ENCODE data around the gene AOPEP.
"Not testable (repeated sequence)": the region's sequence is repeated elsewhere in the genome, so short reads cannot be mapped to it uniquely, and the experiment has no call there.

AOPEP gene

GRCh38 chr9:94874316-94874715 is 147.8 kb downstream of the AOPEP start:
- DNase-seq, result no peak

GRCh38 chr9:94875300-94876020 is 149.0 kb downstream of the AOPEP start:
- no peak for DNase-seq

GRCh38 chr9:94878804-94879203 is 152.3 kb downstream of the AOPEP start:
- not testable (repeated sequence) for DNase-seq

DNA sequence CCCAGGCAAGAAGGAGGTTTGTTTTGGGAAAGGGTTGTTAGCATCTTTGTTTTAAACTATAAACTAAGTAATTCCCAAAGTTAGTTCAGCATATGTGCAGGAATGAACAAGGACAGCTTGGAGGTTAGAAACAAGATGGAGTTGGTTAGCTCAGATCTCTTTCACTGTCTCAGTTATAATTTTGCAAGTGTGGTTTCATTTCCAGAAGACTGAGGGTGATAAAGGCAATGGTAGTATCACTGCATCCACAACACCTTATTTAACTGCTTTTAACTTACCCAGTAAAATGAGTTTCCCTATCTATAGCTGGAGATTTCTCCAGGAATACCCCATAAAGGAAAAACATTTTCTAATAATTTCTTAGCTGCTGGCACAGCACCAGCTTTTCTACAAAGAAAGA is 152.7 kb downstream of the AOPEP start:
- DNase-seq, result no peak

DNA sequence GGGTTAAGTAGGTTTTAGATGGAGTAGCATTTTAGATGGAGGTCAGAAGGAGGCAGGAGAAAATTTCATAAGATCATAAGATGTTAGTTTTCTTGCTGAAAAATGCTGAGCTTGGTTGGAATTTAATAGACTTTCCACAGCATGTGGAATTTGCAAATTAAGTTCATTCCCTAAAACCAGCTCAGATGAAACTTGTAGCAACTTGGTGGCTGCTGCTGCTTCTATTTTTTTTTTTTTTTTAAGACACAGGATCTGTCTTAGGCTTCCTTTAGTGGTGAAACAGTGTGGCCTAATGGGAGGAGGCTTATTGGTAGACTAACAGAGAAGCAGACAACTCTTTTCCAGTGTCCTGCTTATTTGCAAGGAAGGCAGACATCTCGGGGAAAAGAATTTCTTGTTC is 154.5 kb downstream of the AOPEP start:
- DNase-seq, result no peak

DNA sequence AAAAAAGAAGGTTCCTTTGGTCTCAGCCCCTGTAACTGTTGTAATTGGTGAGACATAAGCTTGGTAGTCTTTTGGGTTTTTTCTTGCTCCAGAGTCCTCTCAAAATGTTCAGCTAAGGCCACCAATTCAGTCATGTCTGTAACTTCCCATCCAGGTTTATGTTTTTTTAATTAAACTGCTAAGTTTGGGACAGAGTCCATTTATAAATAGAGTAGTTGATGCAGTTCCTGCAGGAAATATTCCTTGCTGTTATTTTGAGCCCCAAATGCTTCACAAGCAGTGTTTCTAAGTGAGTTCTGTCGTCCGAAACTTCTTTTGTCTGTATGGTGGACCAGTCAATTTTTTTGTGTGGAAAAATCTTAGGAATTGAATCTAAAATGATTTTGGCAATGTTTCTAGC is 155.0 kb downstream of the AOPEP start:
- DNase-seq, result no peak

- DNase-seq, result no peak
Measured at GRCh38 chr9:94881940-94882339, 155.4 kb downstream of the AOPEP start.

- DNase-seq, result no peak
Measured at GRCh38 chr9:94882966-94883641, 156.6 kb downstream of the AOPEP start.

- DNase-seq, result no peak
Measured at GRCh38 chr9:94885854-94886447, 159.5 kb downstream of the AOPEP start.

DNA sequence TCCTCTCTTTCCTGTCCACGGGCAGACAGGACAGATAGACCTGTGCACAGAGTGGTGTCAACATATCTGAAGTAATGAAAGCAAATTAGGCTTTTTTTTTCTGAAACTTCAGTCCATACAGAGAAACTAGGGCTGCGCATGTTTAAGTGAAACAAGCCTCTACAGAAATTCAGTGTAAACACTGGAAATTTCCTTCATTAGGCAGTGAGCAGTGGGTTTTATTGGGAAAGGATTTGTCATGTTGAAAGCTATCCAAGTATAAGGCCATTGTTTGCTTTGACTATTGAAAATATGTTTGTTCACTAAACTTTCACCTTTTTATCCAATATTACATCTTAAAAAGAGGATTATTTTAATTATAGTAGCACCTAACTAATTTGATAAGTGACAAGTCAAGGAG is 161.2 kb downstream of the AOPEP start:
- DNase-seq, result no peak

GRCh38 chr9:94888775-94889174 is 162.3 kb downstream of the AOPEP start:
- no peak for DNase-seq

DNA sequence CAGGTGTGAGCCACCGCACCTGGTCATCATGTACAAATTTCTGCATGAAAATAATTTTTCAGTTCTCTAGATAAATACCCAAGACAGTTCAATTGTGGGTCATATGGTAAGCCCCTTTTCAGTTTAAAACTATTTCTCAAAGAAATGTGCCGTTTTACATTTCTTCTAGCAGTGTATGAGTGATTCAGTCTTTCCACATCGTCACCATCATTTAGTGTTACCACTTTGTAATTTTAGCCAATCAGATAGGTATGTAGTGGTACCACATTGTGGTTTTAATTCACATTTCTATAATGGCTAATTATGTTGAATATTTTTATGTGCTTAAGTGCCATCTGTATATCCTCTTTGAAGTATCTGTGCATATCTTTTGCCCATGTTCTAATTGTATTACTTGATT is 163.1 kb downstream of the AOPEP start:
- no peak for DNase-seq

DNA sequence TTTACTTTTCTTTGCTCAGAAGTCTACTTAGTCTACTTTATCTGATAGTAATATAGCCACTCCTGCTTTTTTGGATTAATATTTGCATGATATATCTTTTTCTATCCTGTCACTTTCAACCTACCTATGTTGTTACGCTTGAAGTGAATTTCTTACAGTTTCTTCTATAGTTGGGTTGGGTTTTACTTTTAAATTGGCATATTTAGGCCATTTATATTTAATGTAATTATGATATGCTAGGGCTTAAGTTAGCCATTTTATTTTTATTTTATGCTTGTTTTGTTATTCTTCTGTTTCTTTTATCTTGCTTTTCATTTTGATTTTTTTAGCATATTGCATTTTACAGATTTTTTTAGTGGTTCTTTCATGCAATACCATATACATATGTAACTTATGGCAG is 164.7 kb downstream of the AOPEP start:
- DNase-seq, result no peak

- DNase-seq, result no peak
Measured at GRCh38 chr9:94892675-94893074, 166.2 kb downstream of the AOPEP start.

GRCh38 chr9:94894094-94894699 is 167.7 kb downstream of the AOPEP start:
- DNase-seq, result no peak

- no peak for DNase-seq
Measured at GRCh38 chr9:94895668-94896067, 169.2 kb downstream of the AOPEP start.

DNA sequence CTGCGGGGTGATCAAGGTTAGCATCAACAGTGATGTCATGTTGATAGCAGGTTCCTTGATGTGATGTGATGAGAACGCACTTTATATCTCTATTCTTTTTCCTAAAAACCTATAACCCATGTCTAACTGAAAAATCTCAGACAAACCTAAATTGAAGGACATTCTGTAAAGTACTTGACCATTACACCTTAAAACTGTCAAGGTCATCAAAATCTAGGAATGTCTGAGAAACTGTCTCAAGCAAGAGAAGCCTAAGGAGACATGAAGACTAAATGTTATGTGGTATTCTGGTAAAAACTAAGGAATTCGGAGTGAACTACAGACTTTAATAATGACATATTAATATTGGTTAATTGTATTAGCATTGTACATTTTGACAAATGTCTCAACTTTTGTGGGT is 170.0 kb downstream of the AOPEP start:
- DNase-seq, result no peak

DNA sequence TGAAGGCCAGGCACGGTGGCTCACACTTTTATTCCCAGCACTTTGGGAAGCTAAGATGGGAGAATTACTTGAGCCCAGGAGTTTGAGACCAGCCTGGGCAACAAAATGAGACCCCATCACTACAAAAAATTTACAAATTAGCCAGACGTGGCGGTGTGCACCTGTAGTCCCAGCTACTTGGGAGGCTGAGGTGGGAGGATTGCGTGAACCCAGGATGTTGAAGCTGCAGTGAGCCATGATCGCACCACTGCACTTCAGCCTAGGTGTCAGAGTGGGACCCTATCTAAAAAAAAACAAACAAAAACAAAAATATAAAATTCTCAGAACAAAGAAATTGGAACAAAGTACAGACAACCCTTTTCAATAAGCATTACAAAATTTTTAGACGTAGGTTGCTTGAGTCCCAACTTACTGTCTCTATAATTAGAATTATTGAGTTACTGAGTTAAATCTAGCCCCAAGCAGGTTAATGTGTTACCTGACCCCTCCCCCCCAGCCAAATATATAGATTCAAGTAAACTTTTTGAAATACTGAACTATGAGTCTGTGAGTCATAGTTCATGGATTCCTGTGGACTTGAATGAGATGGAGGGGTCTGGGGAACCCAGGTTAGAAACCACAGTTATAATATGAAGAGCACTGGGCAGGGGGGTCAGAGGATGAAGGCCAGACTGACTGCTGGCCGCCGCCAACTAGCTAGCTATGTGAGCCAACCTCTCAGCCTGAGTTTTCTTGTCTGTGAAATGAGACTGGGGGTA is 173.1 kb downstream of the AOPEP start:
- no peak for DNase-seq

- no peak for DNase-seq
Measured at GRCh38 chr9:94900222-94901018, 173.9 kb downstream of the AOPEP start.

DNA sequence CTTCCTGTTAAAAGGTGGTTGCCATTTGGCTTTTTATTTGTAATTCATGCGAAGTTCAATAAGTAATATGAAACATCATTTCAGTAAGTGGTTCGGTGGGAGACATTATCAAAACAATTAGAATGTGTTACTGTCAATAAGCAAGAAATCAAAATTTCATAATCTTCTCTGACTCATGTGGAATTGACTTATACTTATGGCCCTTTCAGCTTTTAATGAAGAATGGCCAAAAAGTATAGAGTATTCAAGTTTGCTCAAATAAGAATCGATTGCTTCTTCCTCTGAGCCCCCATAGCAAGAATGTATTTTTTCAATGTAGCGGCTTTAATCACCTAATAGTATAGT is 174.5 kb downstream of the AOPEP start:
- no peak for DNase-seq

DNA sequence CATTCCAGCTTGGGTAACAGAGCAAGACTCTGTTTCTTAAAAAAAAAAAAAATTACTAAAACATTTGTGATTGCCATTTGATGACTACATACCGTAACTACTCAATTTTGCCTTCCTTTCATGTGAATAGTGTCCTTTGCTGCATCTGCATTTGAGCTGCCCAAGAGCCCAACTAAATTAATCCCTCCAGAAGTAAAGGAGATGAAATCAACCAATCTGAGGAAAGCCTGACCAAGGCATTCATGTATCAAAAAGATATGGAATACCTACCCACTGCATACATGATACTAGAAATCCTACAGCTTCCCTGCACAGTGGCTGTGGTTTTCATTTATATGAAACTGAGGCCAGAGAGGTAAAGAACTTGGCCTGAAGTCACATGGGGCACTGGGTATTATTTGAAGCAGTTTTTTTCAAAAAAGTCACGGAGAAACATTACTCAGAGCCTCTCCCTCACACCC is 177.5 kb downstream of the AOPEP start:
- no peak for DNase-seq

GRCh38 chr9:94904806-94905205 is 178.3 kb downstream of the AOPEP start:
- no peak for DNase-seq

Measured in CD4-positive, alpha-beta T cell treated with Interleukin-12 subunit alpha and Interleukin-12 subunit beta, for 1 hour (primary cell).